Measurements from ENCODE around the gene INTS6L.
"Not testable (repeated sequence)": the region's sequence is repeated elsewhere in the genome, so short reads cannot be mapped to it uniquely, and the experiment has no call there.

INTS6L gene

DNA sequence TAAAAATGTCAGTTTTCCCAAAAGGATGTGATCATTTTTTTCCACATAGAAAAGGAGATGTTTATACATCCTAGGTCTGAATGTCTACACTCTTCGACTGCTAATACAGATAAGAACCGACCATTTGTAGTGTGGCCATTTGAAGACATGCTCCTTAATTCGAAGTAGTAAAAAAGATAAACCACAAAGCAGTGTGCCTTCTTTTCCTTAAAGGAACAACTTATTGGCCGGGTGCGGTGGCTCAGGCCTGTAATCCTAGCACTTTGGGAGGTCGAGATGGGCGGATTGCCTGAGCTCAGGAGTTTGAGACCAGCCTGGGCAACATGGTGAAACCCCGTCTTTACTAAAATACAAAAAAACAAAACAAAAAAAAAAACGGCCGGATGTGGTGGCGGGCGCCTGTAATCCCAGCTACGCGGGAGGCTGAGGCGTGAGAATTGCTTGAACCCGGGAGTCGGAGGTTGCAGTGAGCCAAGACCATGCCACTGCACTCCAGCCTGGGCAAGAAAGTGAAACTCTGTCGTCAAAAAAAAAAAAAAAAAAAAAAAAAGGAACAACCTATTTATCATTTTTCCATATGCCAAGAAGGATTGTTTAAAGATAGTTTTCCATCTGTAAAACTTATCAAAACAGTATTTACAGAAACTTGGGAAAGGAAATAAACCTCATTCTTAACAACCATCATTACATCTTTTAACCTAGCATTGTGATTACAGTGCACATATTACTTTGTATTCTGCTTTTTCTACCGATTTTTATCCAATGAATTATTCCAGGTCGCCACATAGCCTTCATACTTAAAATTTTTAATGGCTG, 2.6 kb downstream of the INTS6L start:
- DNase-seq (ENCODE audit: low read depth in 3 of 3, low spot score in 1 of 3), result no peak

DNA sequence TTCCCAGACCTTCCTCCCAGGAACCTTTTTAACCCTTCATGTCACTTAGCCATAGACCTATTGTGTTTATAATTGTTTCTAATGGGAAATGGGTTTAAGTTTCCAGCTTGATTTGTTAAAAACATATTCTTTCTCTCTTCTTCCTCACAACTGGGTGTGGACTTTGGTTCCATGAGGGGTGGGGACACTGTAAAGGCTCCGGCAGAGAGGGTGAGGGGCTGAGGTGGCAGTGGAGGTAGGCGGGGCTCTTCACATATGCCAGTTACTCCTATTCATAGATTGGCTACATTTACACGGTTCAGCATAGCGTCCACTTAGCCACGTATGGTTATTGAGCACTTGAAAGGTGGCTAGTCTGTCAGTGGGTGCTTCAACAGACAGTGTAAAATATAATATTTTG, 7.8 kb downstream of the INTS6L start:
- DNase-seq (ENCODE audit: low read depth in 3 of 3, low spot score in 1 of 3), result no peak

DNA sequence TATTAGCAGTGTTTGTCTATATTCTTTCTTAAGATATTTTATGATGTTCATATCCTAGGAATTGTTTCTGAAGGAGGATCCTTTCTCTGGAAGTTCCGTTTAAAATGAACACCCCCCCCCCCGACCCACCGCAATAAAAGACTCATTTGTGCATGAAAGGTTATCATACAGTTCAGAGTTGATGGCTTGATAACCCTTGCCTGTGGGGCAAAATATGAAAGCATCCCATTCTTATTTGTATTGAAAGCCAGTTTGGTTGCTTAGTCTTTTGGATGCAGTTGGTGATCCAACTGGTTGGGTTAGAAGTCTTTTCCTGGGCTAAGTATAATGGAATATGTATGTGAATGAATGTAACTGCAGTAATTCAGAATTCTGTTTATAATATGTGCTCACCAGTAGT, 8.3 kb downstream of the INTS6L start:
- DNase-seq (ENCODE audit: low read depth in 3 of 3, low spot score in 1 of 3), result no peak

DNA sequence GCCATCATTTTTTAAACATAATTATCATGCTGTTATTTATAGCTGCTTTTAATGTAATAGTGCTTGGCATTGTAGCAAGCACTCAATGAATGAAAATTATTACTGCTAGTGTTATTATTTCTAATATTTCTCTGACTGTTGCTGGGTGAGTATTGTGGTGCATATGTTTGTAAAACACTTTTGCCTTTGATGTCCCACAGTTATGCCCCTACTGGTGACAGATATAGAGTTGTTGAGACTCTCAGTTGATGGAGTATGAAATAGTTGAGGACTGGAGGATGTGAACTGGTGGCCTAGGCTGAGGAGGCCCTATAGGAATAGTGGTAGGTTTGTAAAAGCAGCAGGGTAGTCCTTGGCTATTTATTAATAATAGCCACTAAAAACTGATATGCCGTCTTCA, 9.6 kb downstream of the INTS6L start:
- no peak for DNase-seq (ENCODE audit: low read depth in 3 of 3, low spot score in 1 of 3)

DNA sequence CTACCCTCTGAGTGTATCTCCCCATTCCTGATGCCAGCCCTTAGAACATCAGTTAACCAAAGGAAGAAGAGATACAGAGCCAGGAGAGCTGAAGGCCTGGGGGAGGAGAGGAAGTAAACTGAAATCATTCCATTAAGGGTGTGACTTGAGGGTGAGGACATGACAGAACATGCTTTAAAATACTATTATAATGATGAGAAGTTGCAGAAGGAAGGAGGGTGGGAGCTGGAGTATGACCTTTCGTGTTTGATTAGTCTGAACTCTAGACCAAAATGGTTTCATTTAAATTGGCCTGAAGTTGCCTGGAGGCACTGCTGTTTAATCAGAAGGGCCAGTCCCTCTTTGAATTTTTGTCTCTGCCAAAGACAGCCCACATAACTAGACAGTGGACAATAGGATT, 11.4 kb downstream of the INTS6L start:
- DNase-seq (ENCODE audit: low read depth in 3 of 3, low spot score in 1 of 3), result no peak

DNA sequence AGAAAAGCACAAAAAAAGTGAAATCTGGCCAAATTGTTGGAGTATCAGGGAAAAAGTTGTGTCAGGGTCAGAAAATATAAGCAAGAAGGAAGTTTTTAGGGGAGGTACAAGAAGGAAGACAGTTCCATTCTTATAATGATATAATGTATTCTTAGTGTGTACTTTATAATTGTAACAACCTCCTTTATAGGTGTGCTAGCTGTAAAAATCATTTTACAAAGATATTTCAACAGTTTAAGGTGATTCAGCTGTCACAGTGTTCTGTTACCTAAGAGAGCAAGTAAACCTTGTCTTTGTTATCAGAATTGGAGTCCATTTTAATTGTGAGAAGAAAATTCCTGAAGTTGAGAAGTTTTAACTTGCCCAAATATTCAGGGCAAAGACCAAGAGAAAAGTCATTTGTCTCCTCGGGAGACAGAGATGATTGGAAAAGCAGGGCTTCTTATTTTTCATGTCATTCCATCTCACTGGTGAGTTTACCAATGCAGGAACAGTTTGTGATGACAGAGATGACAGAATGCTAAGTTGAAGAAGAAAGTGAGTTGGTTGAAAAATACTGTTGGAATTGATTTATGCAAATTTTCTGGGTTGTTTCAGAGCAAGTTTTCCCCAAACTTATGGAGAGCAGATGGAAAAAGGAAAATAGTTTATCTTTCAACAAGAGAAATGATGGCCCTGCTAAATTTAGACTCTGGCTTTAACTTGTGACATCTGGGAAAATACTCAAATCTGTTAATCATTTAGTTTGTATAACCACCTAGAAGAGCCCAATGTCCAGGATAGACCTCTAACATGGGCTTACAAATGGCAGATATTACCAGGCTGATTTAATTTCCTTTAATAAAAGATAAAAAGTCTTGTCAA, 14.8 kb downstream of the INTS6L start:
- no peak for DNase-seq (ENCODE audit: low read depth in 3 of 3, low spot score in 1 of 3)

DNA sequence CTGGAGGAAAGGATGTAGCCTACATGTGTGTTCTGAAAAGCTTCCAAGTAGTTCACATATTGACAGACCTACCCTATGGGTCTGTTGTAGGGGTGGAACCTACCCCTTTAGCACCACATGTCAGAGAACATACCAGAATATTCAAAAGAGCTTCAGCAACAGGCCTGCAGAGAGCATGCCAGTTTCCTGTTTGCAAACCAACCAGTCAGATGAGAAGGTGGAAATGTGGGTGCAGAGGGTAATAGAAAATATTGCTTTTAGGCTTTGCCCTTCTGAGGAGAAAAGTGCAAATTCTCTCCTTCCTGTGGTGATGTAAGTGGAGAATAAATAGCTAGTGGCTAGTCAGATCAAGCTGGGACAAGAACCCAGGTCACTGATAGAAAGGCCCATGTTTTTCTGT, 16.4 kb downstream of the INTS6L start:
- DNase-seq (ENCODE audit: low read depth in 3 of 3, low spot score in 1 of 3), result no peak

DNA sequence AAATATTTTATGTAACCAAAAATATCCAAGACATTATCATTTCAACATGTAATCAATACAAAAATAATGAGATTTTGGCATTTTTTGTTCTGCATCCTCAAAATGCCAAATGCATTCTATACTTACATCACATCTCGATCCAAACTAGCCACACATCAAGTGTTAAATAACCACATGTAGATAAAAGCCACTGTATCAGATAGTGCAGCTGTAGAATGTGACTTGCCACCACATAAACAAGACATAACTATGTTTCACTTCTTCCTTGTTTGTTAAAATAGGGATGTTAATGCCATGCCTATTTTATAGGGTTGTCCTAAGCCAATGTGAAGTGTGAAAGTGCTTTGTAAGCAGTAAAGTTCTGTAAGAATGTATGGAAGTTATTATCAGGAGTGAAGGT, 20.9 kb downstream of the INTS6L start:
- no peak for DNase-seq (ENCODE audit: low read depth in 3 of 3, low spot score in 1 of 3)

DNA sequence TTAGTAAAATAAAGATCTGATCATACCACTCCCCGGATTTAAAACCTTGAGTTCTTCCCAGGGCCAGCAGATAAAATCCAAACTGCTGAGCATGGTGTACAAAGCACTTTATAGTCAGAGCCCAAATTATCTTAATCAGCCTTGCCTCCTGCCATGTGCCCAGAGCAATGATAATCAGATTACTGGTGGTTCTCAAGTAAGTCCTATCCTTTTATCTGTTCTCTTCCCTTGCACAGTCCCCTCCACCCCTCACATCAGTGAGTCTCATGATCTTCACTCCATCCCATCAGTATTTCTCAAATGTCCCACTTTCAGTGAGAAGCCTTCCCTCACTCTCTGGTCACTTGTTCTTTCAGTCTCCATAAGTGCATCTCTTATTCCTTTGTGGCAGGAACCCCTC, 22.7 kb downstream of the INTS6L start:
- no peak for DNase-seq (ENCODE audit: low read depth in 3 of 3, low spot score in 1 of 3)

DNA sequence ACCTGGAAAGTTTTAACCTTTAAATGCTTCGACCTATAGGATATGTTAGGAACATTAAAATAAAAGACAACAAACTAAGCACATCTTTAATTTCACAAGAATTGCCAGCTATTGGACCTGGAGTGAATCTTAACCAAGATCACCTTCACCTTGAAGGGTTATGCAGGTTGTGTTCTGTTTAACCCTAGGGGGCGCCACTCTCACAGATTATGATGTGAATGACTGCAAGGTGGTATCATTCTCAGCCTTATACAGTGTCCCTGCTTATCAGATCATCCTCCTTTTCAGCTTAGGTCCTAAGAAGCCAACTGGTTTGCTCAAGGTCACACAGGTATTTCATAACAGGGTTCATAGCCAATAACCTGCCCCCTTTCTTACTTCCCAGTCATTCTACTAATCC, 23.5 kb downstream of the INTS6L start:
- DNase-seq (ENCODE audit: low read depth in 3 of 3, low spot score in 1 of 3), result no peak

DNA sequence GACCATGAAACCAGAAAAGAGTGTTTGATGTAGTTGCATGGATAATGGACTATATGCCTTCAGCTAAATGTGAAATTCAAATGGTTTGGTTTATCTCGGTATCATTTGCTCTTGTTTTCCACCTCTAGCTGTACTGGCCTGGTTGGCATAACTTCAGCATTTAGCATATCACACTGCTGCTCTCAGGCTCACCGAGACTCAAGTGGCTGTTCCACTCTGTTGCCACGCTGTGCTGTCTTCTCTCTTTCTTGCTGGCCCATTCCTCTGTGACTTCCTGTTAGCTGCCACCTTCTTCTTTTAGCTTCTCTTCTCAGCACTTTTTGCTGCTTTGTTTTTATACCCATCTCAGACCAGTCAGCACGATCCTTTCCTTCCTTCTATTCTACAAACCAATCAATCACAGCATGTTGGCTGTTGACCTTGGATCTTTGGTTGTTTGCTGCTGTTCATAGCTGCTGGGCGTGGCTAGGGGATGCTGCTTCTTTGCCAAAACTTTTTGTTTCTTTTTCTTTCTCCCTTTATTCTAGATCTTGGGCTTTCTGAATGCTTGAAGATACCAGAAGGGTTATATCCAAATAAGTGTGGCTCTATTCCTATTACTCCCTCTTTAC, 24.0 kb downstream of the INTS6L start:
- no peak for DNase-seq (ENCODE audit: low read depth in 3 of 3, low spot score in 1 of 3)

DNA sequence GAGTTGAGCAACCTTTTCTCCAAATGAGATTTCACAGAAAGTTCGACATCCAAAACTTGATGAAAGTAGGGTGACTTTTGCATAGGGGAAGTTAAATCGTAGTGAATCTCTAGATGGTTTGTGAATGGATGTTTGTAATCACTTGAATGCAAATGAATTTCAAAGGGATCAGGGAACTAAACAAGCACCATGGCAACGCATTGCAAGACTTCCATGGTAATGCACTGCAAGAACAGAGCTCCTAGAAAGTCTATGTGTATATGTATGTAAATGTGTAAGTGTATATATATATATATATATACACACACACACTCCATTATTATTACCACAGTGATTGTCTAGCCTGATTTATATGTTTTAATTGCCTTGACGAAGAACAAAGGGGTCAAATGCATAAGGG, 27.3 kb downstream of the INTS6L start:
- DNase-seq (ENCODE audit: low read depth in 3 of 3, low spot score in 1 of 3), result no peak

DNA sequence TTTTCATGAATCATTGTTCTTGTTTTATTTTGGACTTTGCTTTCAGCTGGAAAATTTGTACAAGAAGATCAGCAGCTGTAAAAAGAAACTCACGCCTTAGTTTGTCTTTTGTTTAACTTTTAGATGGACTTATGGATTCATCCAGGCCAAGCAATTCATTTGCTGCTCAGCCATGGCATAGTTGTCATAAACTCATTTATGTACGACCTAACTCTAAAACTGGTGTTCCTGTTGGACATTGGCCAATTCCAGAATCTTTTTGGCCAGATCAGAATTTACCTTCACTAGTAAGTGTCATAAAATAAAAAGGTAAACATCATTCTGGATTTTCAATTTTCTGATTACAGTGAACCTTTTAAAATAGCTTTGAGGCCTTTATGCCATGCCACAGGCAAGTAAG, 29.1 kb downstream of the INTS6L start:
- no peak for DNase-seq (ENCODE audit: low read depth in 3 of 3, low spot score in 1 of 3)

DNA sequence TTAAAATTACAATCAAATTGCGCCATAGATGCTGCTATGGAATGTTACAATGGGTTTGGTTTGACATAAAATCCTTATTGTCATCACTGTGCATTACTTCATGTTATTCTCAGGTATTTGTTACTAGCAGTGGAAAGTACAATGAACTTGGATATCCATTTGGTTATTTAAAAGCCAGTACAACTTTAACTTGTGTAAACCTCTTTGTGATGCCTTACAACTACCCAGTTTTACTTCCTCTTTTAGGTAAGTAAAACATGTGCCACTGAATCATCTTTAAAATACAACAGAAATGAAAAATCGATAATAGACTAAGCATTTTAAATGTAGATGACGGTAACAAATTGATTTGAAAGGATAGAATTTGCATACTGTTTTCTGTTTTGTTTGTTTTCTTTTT, 35.6 kb downstream of the INTS6L start:
- DNase-seq (ENCODE audit: low read depth in 3 of 3, low spot score in 1 of 3), result no peak

DNA sequence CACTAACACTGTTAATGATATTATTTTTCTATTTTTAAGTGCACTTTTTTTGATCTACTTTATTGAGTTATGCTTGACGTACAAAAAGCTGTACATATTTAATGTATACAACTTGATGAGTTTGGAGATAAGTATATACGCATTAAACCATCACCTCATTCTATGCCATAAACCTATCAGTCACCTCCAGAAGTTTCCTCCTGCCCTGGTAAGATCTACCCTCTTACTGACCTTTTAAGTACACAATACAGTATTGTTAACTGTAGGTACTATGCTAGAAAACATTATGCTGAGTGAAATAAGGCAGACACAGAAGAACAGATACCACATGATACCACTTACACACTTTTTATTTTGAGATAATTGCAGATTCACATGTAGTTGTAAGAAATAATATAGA, 36.9 kb downstream of the INTS6L start:
- no peak for DNase-seq (ENCODE audit: low read depth in 3 of 3, low spot score in 1 of 3)

DNA sequence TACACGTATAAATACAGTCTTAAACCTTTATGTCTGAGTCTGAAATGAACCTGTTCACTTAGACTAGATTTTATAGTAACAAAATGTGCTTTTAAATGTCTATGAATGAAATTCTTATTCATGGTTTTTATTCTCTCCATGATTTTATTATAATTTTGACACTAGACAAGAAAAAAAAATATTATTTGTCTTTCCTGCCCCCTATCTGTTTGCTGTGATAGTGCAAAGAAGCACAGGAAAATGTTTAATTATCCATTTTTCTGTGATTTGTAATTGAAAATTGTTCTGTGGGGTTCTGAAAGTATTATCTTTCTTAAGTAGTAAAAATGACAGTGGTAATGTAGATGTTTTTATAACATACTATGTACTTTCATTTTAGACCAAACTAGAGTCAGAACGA, 52.0 kb downstream of the INTS6L start:
- no peak for DNase-seq (ENCODE audit: low read depth in 3 of 3, low spot score in 1 of 3)

DNA sequence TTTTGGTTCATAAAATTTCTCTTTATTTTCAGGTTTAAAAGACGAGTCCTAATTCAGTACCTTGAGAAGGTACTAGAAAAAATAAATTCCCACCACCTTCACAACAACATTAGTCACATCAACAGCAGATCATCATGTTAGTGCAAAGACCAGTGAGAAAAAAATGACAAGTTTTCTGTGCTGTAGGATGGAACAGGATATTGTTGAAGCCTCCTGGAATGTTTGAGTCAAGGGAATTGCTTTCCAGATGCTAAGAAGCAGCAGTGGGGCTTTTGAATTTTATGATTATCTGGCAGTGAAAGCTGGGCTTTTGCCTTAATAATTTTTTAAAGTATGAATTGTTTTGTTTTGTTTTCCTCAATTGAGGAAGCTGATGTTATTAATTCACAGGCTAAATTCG, 61.0 kb downstream of the INTS6L start:
- no peak for DNase-seq (ENCODE audit: low read depth in 3 of 3, low spot score in 1 of 3)

DNA sequence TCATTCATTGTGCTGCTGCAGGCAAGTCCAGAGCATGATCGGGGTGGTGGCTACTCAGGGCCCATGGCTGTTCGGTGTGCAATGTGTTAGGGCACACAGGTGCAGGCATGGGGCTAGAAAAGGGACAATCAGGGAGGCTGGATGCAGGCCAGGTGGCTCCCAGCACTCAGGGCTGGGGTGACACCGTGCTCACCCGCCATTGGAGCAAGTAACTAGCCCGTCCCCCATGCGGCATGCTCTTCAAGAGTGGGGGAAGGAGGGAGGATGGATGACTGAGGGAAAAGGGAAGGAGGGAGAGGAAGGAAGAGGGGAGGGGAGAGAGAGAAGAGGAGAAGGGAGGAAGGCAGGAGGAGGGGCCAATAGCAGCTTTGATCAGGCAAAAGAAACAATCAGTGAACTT, 64.7 kb downstream of the INTS6L start:
- DNase-seq (ENCODE audit: low read depth in 3 of 3, low spot score in 1 of 3), result no peak

DNA sequence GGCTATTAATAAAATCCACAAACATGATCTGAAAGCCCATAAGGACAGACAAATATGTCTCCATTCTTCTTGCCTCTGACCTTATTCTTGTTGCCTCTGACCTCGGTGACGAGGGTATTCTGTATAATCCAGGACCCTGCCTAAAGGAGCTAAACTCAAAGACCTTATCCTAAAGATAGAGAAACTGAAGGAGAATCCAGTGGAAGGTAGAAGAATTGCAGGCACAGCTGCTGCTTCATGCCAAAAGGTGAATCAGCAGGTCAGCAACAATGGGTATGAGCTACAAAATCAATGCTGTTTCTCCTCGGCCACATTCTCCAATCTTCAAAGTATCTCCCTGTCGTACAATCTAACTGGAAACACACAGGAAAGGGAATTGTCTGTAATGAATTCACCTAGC, 71.4 kb downstream of the INTS6L start:
- DNase-seq (ENCODE audit: low read depth in 3 of 3, low spot score in 1 of 3), result no peak

DNA sequence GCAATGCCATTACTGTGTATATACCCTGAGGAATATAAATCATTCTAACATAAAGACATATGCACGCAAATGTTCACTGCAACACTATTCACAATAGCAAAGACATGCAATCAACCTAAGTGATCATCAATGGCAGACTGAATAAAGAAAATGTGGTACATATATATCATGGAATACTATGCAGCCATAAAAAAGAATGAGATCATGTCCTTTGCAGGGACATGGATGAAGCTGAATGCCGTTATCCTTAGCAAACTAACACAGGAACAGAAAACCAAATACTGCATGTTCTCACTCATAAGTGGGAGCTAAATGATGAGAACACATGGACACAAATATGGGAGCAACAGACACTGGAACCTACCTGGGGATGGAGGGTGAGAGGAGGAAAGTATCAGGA, 73.6 kb downstream of the INTS6L start:
- not testable (repeated sequence) for DNase-seq (ENCODE audit: low read depth in 3 of 3, low spot score in 1 of 3)

DNA sequence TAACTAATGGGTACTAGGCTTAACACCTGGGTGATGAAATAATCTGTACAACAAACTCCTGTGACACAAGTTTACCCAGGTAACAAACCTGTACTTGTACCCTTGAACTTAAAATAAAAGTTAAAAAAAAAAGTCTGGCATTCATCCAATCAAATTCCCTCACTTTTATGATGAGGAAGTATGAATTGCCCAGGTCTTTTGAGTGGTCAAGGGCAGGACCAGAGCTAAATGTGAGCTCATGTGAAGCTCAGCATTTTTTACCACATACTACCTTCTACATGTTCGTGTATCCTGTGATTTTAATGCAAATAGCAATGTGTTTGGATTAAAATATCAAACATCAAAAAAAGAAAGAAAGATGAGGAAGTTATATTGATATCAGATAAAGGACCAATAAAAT, 74.0 kb downstream of the INTS6L start:
- DNase-seq (ENCODE audit: low read depth in 3 of 3, low spot score in 1 of 3), result not testable (repeated sequence)

DNA sequence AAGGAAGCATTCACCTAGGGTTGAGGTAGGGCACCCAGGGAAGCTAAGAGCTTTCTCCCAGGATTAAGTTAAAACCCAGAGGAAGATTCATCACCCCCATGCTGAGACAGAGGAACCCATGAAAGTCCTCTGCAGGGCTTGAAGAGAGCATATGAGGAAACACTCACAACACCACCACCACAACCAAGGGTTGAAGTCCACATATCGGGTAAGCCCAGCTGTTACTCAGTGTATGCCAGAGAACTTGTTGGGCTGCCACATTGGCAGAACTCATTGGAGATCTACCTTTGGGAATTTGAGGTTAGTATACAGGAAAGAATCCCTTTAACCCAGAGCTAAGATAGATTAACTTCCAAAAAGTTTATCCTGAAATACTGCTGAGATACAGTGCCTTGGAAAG, 75.1 kb downstream of the INTS6L start:
- DNase-seq (ENCODE audit: low read depth in 3 of 3, low spot score in 1 of 3), result no peak

All from stimulated activated CD4-positive, alpha-beta T cell treated with anti-CD3 and anti-CD28 coated beads, TNF-alpha, amount 100 ng/mL, for 1 hour (primary cell).